Stimulated activated CD4-positive, alpha-beta T cell treated with anti-CD3 and anti-CD28 coated beads, Interleukin-15, amount 100 ng/mL, for 48 hours (primary cell): ENCODE measurements around the gene TSKS.

ENCODE experiments used
- DNase-seq, 2 donors: peaks; one replicate each; pipeline ENCODE4 v3.0.0-alpha.2; 2020; ENCODE audit warnings: low read depth in 2 of 2

The TSKS gene

GRCh38 chr19:49795615-49796014 is 32.5 kb upstream of the TSKS start:
- DNase-seq, result no peak

GRCh38 chr19:49793561-49793840 is 30.4 kb upstream of the TSKS start:
- no peak for DNase-seq

DNA sequence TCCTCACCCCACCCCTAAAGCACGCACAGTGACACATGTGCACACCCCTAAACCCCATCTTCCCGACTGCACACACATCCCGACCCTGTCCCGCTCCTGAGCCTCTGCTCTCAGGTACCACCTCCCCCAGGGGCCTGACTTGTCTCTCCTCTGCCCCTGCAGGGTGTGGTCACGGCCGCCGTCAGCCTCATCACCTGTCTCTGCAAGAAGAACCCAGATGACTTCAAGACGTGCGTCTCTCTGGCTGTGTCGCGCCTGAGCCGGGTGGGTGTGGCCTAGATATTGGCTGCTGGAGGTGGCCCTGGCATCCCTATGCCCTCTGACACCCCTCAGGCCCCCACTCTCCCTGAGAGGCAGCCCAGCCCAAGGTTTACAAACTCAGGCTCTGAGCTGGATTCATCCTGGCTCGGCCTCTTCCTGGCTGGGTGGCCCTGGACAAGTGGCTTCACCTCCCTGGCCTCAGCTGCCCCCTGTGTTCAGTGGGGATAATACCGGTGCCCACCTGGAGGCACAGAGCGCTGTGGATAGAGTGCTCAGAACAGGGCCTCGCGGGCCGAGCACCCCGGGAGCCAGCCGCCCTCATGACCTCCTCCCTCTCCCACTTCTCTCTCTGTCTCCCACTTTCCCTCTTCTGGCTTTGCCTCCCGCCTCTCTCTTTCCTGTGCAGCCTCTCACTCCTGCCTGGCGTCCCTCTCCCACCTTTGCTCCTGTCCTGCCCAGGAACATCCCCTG is 29.9 kb upstream of the TSKS start:
- DNase-seq, result no peak

GRCh38 chr19:49791776-49792445 is 28.8 kb upstream of the TSKS start:
- no peak for DNase-seq

- DNase-seq, result no peak
Observed at GRCh38 chr19:49790866-49791265, 27.8 kb upstream of the TSKS start.

DNA sequence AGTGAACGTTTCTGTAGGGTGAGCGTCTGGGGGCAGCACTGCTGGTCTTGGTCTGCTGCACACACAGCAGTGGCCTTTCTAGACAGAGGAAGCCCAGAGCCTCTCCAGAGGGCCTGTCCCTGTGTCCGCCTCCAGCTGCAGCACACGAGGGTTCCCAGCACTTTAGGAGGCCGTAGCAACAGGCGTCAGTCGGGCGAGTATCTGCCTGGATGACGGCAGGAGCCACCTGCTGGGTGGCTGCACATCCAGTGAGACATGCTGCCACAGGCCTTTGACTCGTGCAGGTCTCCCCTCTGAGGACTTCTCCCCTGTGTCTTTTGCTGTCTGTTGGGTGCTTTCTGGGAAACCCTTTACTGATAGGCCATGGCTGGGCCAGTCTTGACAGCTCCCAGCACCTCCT is 25.8 kb upstream of the TSKS start:
- DNase-seq, result no peak

DNA sequence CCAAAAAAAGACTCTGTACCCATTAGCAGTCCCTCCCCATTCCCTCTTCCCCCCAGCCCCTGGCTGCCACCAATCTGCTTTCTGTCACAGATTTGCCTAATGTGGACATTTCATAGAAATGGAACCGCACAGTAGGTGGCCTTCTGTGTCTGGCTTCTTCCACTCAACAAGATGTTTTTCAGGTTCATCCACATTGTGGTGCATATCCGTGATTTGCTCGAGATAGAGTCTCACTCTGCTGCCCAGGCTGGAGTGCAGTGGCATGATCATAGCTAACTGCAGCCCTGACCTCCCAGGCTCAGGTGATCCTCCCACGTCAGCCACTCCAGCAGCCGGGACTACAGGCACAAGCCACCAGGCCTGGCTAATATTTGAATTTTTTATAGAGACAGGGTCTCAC is 24.6 kb upstream of the TSKS start:
- no peak for DNase-seq

- DNase-seq, result no peak
Observed at GRCh38 chr19:49786376-49786820, 23.3 kb upstream of the TSKS start.

- DNase-seq, result no peak
Observed at GRCh38 chr19:49782515-49782914, 19.4 kb upstream of the TSKS start.

DNA sequence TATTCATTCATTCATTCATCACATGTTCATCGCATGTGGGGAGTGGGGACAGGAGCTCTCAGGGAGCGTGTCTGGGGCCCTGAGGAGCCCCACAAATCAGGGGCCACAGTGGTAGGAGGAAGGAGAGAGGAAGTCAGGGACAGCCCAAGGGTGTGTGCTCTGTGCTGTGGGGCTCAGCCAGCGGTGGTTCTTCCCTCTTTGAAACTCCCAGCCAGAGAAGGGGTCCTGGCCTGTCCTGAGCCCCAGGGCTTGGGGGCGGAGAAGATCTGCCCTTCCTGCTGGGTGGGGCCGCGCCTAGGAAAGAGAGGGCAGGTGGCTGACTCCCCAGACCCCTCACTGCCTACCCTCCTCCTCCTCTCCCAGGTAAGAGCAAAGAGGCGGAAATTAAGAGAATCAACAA is 18.3 kb upstream of the TSKS start:
- no peak for DNase-seq

- DNase-seq, result no peak
Observed at GRCh38 chr19:49780861-49781260, 17.8 kb upstream of the TSKS start.

GRCh38 chr19:49779731-49780555 is 16.8 kb upstream of the TSKS start:
- no peak for DNase-seq

- DNase-seq, result no peak
Observed at GRCh38 chr19:49776371-49776764, 13.3 kb upstream of the TSKS start.

GRCh38 chr19:49775742-49776370 is 12.8 kb upstream of the TSKS start:
- no peak for DNase-seq

- no peak for DNase-seq
Observed at GRCh38 chr19:49774969-49775368, 11.9 kb upstream of the TSKS start.

DNA sequence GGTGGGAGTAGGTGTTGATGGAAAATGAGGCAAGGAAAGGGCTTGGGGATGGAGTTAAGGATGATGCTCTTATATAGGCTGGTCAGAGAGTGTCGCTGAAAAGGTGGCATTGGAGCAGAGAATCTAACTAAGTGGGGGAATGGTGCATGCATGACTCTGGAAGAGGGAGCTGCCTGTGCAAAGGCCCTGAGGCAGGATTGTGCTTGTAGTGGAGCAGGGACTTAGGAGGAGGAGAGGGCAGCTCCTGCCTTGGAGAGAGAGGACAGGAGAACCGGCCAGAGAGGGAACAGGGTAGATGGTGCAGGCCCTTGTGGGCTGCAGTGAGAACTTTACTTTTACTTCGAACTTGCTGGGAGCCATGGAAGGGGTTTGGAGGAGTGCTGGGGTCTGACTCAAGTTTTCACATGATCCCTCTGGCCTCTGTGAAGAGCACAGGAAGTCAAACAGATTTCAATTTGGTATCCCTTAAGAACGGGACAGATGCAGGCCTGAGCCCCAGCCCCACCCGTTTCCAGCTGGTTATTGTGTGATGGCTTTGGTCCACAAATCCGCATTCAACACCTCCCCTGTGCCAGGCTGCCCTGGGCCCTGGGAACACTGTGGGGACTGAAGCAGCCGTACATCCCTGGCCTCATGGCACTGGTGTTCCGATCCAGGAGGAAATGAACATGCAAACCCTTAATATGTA is 10.7 kb upstream of the TSKS start:
- DNase-seq, result no peak

- no peak for DNase-seq
Observed at GRCh38 chr19:49772850-49773432, 9.8 kb upstream of the TSKS start.

DNA sequence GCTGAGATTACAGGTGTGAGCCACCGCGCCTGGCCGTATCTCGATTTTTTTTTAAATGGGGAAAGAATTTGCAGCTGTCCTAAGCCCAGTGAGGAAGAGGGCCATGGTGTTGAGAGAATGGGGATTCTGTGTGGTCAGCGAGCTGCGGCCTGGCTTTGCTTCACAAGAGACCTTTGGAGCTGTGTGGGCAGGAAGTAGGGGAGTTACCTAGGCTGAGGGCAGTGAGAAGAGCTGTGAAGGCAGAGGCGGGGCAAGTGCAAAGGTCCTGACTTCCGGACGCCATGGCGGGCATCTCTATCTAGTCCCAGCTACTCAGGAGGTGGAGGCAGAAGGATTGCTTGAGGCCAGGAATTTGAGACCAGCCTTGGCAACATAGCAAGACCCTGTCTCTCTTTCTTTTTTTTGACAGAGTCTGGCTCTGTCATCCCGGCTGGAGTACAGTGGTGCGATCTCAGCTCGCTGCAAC is 8.6 kb upstream of the TSKS start:
- no peak for DNase-seq

DNA sequence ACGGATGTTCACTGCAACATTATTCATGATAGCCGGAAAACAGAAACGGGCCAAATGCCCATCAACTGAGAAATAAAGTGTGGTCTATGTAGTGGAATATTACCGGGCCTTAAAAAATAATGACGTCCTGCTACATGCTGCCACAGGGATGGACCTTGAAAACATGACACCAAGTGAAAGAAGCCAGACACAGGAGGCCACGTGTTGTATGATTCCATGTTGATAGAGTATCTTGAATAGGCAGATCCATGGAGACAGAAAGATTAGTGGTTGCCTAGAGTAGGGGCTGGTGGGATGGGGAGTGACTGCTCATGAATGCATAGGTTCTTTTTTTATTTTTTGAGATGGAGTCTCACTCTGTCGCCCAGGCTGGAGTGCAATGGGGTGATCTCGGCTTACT is 7.4 kb upstream of the TSKS start:
- DNase-seq, result no peak

DNA sequence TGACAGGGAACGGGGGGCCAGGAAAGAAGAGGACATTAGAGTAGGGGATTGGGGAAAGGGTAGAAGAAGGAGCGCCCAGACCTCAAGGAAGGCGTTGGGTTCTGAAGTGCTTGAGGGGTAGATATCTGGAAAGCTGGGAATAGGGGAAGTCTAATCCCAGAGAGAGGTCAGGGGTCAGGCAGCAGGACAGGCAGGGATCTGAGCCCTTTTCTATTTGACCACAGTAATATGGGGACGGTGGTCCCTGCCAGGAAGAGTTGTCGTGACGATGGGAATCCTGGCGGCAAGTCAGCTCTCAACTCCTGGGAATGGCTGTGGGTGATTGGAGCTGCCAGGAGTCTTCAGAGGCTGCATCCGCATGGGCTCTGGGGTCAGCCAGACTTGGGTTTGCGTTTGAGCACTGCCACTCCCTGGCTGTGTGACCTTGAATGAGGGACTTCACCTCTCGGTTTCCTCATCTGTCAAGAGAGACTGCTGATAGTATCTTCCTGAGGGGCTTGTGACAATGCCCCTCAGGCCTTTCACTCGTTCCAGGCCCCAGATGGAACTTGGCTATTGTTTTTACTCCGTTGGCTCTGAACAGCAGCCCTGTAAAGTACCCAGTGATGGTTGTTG is 5.0 kb upstream of the TSKS start:
- no peak for DNase-seq

DNA sequence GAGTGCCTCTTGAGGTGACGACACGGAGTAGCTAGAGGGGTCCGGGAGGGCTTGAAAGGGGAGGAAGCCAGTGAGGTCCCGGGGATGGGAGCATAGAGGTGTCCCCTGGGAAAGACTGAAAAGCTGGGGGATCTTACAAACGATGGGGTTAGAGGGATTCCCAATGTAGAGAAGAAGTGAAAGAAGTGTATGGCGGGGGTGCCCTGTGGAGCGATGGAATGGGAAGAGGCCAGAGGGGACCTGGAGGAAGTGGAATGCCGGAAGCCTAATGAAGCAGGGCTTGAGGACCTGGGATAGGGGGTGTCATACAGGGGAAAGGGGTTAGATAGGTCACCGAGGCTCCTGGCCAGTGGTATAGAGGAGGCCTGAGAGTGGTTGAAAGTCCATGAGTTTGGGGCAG is 4.3 kb upstream of the TSKS start:
- no peak for DNase-seq
